Transverse colon (tissue), 4 donors: ENCODE measurements around the gene NFXL1. TPM values are rescaled to one million over a fixed set of nuclear protein-coding genes. Genes with fewer than 3 reads are reported as not detected.

Source experiments
- DNase-seq: peaks from one replicate; pipeline ENCODE4 v3.0.0-alpha.2; 2019
- H3K27ac ChIP-seq, 4 donors: fragments of 200-600 bp; sonication (generic); 2 replicates each; pipeline ENCODE4 v1.5.1; 2016 to 2018; ENCODE audit warnings: inconsistent platforms in 4 of 4
- H3K27me3 ChIP-seq: fragments of 200-600 bp; sonication (generic); 2 replicates; pipeline ENCODE4 v1.5.1; 2017; ENCODE audit warnings: inconsistent platforms
- H3K36me3 ChIP-seq, 4 donors: fragments of 200-600 bp; sonication (generic); 2 replicates each; pipeline ENCODE4 v1.5.1; 2017 to 2019; ENCODE audit warnings: inconsistent platforms in 4 of 4
- H3K4me1 ChIP-seq, 4 donors: fragments of 200-600 bp; sonication (generic); 2 replicates each; pipeline ENCODE4 v1.5.1; 2017 to 2020; ENCODE audit warnings: inconsistent platforms in 4 of 4
- H3K4me3 ChIP-seq, 4 donors: fragments of 200-600 bp; sonication (generic); 1 replicate in 1 of 4; 2 replicates in 3 of 4; pipeline versions ENCODE4 v1.5.1 to v1.6.1; 2017 to 2019; ENCODE audit warnings: inconsistent platforms in 4 of 4
- H3K9me3 ChIP-seq, 2 donors: fragments of 200-600 bp; sonication (generic); 2 replicates each; pipeline ENCODE4 v1.5.1; 2017 to 2019; ENCODE audit warnings: inconsistent platforms in 2 of 2
- CTCF ChIP-seq, 5 experiments: fragments of 200-600 bp in 3 of 5; fragments of 450-650 bp in 2 of 5; sonication (generic) in 3 of 5; IDR thresholded peaks; 1 replicate in 2 of 5; 2 replicates in 3 of 5; pipeline ENCODE4 v1.5.1; 2016 to 2017; ENCODE audit warnings: antibody characterized with exemption in 5 of 5, inconsistent platforms in 3 of 5, mild to moderate bottlenecking in 2 of 5, moderate library complexity in 1 of 5
- EP300 ChIP-seq: sonication (generic); formaldehyde crosslinking; IDR thresholded peaks from one replicate; pipeline ENCODE4 v1.6.1; 2017; ENCODE audit warnings: antibody characterized with exemption, low read depth
- POLR2A ChIP-seq: fragments of 450-650 bp; IDR thresholded peaks from one replicate; pipeline ENCODE4 v1.6.1; 2016; ENCODE audit warnings: antibody characterized with exemption, mild to moderate bottlenecking, moderate library complexity
- POLR2AphosphoS5 ChIP-seq, 3 donors: sonication (generic); formaldehyde crosslinking; IDR thresholded peaks; one replicate each; pipeline ENCODE4 v1.6.1; 2016; ENCODE audit warnings: antibody characterized with exemption in 3 of 3
- WGBS, 2 donors: methylation state at CpG; one replicate each; pipeline ENCODE4 v1.1.5; 2018; ENCODE audit warnings: low coverage in 1 of 2; 5-methylcytosine and 5-hydroxymethylcytosine counted together
- in situ Hi-C, 4 donors: fragments of 200-750 bp; cut with MboI; loops; one replicate each; pipeline versions ENCODE4 v1.15.0 to v1.15.1; 2017; ENCODE audit warnings: low sequenced_read_pairs in 3 of 4, low pct_ligation_motif_present in 1 of 4, low pct_unique_long_range_greater_than_20kb in 1 of 4
- intact Hi-C: fragments of 100-400 bp; cut with DNase I; formaldehyde crosslinking; loops from one replicate; pipeline ENCODE4 v1.15.1; 2023; ENCODE audit warnings: low total_unique reads
- total RNA-seq, 4 donors: library from RNA; depleted of rRNA; stranded (reverse); fragments of >200 nt; gene quantifications; one replicate each; pipeline ENCODE4 v1.1.0, GENCODE V29; 2016

Gene NFXL1
- total RNA-seq, 4 donors from 2014 or later = 2.0 to 22.4 (median 9.3) TPM

- TF ChIP-seq CTCF (IDR thresholded peaks at IDR 0.05) (no peak), POLR2A (no peak), POLR2AphosphoS5 (IDR thresholded peaks at IDR 0.05) (no peak), EP300 (no peak)
- Histone ChIP-seq H3K27me3 (no peaks in the 10 kb centered on the region), H3K4me1 (peaks cover 0 to 6% (median 0%) of the 10 kb centered on the region in 4 donors), H3K9me3 (no peaks in the 10 kb centered on the region), H3K36me3 (peaks cover 0 to 33% (median 10%) of the 10 kb centered on the region in 4 donors), H3K4me3 (no peak overlapping the region), H3K27ac (no peak overlapping the region)
- intact Hi-C loops (no loop called here), in situ Hi-C loops (loop anchor here in 2 of 4 donors (25.0 kb wide), 2 partner anchors 420 to 445 kb away; partner anchors contain the start of genes ATP10D (in 1 of the 2) and COMMD8 (in 1 of the 2))
- WGBS, 2 donors = 0 to 70% methylated on average over 1 of the region's 1 CpG
- DNase-seq = no peak
Measured at GRCh38 chr4:47907089-47907646, 7.2 kb downstream of the NFXL1 start.

- intact Hi-C loops = no loop called here
Measured at GRCh38 chr4:47899639-47900038, 14.7 kb downstream of the NFXL1 start.

GRCh38 chr4:47891928-47892327 lies 22.5 kb downstream of the NFXL1 start:
- 97 to 100% methylated on average over 1 of the region's 1 CpG for WGBS, 2 donors
- in situ Hi-C loops (loop anchor here in 1 of 4 donors (25.0 kb wide), 1 partner anchor 620 kb away; no protein-coding TSS in a partner anchor), intact Hi-C loops (no loop called here)
- Histone ChIP-seq H3K4me3 (no peak overlapping the region), H3K27ac (no peak overlapping the region), H3K9me3 (no peaks in the 10 kb centered on the region), H3K4me1 (no peaks in the 10 kb centered on the region), H3K36me3 (peaks cover 0 to 75% (median 35%) of the 10 kb centered on the region in 4 donors), H3K27me3 (no peaks in the 10 kb centered on the region)
- no peak for DNase-seq
- TF ChIP-seq CTCF (IDR thresholded peaks at IDR 0.05) (no peak), EP300 (no peak), POLR2A (no peak), POLR2AphosphoS5 (IDR thresholded peaks at IDR 0.05) (no peak)

More at GRCh38 chr4:47899639-47900038, 14.7 kb downstream of the NFXL1 start:
- Histone ChIP-seq H3K27me3 (no peaks in the 10 kb centered on the region), H3K4me1 (no peaks in the 10 kb centered on the region), H3K4me3 (no peak overlapping the region), H3K36me3 (peaks cover 0 to 63% (median 24%) of the 10 kb centered on the region in 4 donors), H3K9me3 (no peaks in the 10 kb centered on the region), H3K27ac (no peak overlapping the region)
- whole genome bisulfite sequencing, 2 donors = 73 to 88% methylated on average over 1 of the region's 1 CpG
- in situ Hi-C loops = loop anchor here in 3 of 4 donors (25.0 kb wide), 3 partner anchors 412 to 613 kb away; partner anchors contain the start of genes ATP10D (in 1 of the 3) and COMMD8 (in 1 of the 3)
- TF ChIP-seq POLR2AphosphoS5 (IDR thresholded peaks at IDR 0.05) = no peak
- no peak for TF ChIP-seq POLR2A
- TF ChIP-seq EP300 = no peak
- no peak for TF ChIP-seq CTCF (IDR thresholded peaks at IDR 0.05)
- no peak for DNase-seq

- TF ChIP-seq POLR2AphosphoS5 (IDR thresholded peaks at IDR 0.05) = no peak
- TF ChIP-seq POLR2A = no peak
- TF ChIP-seq CTCF (IDR thresholded peaks at IDR 0.05) = no peak
- no peak for TF ChIP-seq EP300
- Histone ChIP-seq H3K9me3 (no peaks in the 10 kb centered on the region), H3K27me3 (no peaks in the 10 kb centered on the region), H3K27ac (no peak overlapping the region), H3K4me3 (no peak overlapping the region), H3K4me1 (peaks cover 0 to 9% (median 4%) of the 10 kb centered on the region in 4 donors), H3K36me3 (peaks cover 0 to 64% (median 30%) of the 10 kb centered on the region in 4 donors)
- no peak for DNase-seq
- WGBS, 2 donors = 91 to 96% methylated on average over 3 of the region's 3 CpGs
- in situ Hi-C loops = loop anchor here in 1 of 4 donors (25.0 kb wide), 1 partner anchor 630 kb away; no protein-coding TSS in a partner anchor
- intact Hi-C loops = no loop called here
Measured at GRCh38 chr4:47882228-47882627, 32.2 kb downstream of the NFXL1 start.
